ENCODE data around the gene DUOX1.
A peak's percentile ranks its signal among the peaks of the same experiment; 100 is the strongest.

The DUOX1 gene

GRCh38 chr15:45205192-45205591 lies 75.4 kb downstream of the DUOX1 start:
- peak; percentile 48 for DNase-seq (ENCODE audit: low read depth, low spot score)
- peak; percentile 84 for TF ChIP-seq CTCF (IDR thresholded peaks at IDR 0.05; ENCODE audit: low read depth, low read length)
- no peak overlapping the region for H3K4me3 ChIP-seq (ENCODE audit: low read depth, low read length)
- in situ Hi-C loops (cut with HindIII; ENCODE audit: low sequenced_read_pairs), result no loop called here

GRCh38 chr15:45212493-45212892 lies 82.7 kb downstream of the DUOX1 start:
- H3K4me3 ChIP-seq (ENCODE audit: low read depth, low read length), result no peak overlapping the region
- DNase-seq (ENCODE audit: low read depth, low spot score), result no peak
- TF ChIP-seq CTCF (IDR thresholded peaks at IDR 0.05; ENCODE audit: low read depth, low read length), result no peak
- in situ Hi-C loops (cut with HindIII; ENCODE audit: low sequenced_read_pairs), result no loop called here

Data from astrocyte of the spinal cord (primary cell).